Kidney capillary endothelial cell (primary cell): Measurements from ENCODE around the gene CDH12.

Source experiments
- DNase-seq: peaks from one replicate; pipeline ENCODE4 v3.0.0-alpha.2; 2018; ENCODE audit warnings: low spot score

CDH12 gene

GRCh38 chr5:22764736-22765135, 88.4 kb downstream of the CDH12 start:
- DNase-seq: no peak

- no peak for DNase-seq
Measured at GRCh38 chr5:22757776-22758175, 95.4 kb downstream of the CDH12 start.

- no peak for DNase-seq
Measured at GRCh38 chr5:22754155-22754554, 99.0 kb downstream of the CDH12 start.

GRCh38 chr5:22751536-22751935, 101.6 kb downstream of the CDH12 start:
- DNase-seq: no peak

GRCh38 chr5:22736443-22737003, 116.6 kb downstream of the CDH12 start:
- DNase-seq: no peak

- DNase-seq: no peak
Measured at GRCh38 chr5:22734907-22735306, 118.2 kb downstream of the CDH12 start.

- no peak for DNase-seq
Measured at GRCh38 chr5:22728610-22729009, 124.5 kb downstream of the CDH12 start.

GRCh38 chr5:22722491-22722890, 130.7 kb downstream of the CDH12 start:
- DNase-seq: no peak

- no peak for DNase-seq
Measured at GRCh38 chr5:22722056-22722455, 131.1 kb downstream of the CDH12 start.

GRCh38 chr5:22719842-22720241, 133.3 kb downstream of the CDH12 start:
- DNase-seq: no peak

- DNase-seq: no peak
Measured at GRCh38 chr5:22710660-22711059, 142.5 kb downstream of the CDH12 start.

GRCh38 chr5:22709743-22710142, 143.4 kb downstream of the CDH12 start:
- DNase-seq: no peak

- no peak for DNase-seq
Measured at GRCh38 chr5:22708770-22709328, 144.3 kb downstream of the CDH12 start.

- DNase-seq: no peak
Measured at GRCh38 chr5:22706901-22707300, 146.2 kb downstream of the CDH12 start.

GRCh38 chr5:22699319-22699718, 153.8 kb downstream of the CDH12 start:
- no peak for DNase-seq

GRCh38 chr5:22693121-22693520, 160.0 kb downstream of the CDH12 start:
- no peak for DNase-seq

GRCh38 chr5:22683050-22683449, 170.1 kb downstream of the CDH12 start:
- DNase-seq: no peak

GRCh38 chr5:22678886-22679285, 174.3 kb downstream of the CDH12 start:
- DNase-seq: no peak

- no peak for DNase-seq
Measured at GRCh38 chr5:22673131-22673530, 180.0 kb downstream of the CDH12 start.

- no peak for DNase-seq
Measured at GRCh38 chr5:22669345-22669744, 183.8 kb downstream of the CDH12 start.

- no peak for DNase-seq
Measured at GRCh38 chr5:22665801-22666200, 187.3 kb downstream of the CDH12 start.

- DNase-seq: no peak
Measured at GRCh38 chr5:22663134-22663533, 190.0 kb downstream of the CDH12 start.

- DNase-seq: no peak
Measured at GRCh38 chr5:22662391-22662790, 190.8 kb downstream of the CDH12 start.

GRCh38 chr5:22651355-22651754, 201.8 kb downstream of the CDH12 start:
- DNase-seq: no peak
